ENCODE results near the gene NAALADL1. TPM values are rescaled to one million over a fixed set of nuclear protein-coding genes. Genes with fewer than 3 reads are reported as not detected.
"Not testable (repeated sequence)": the region's sequence is repeated elsewhere in the genome, so short reads cannot be mapped to it uniquely, and the experiment has no call there.

The NAALADL1 gene
- total and polyA plus RNA-seq, 2 experiments from 2014 or later, result 11.1 to 13.7 TPM

- H3K79me2 ChIP-seq (replicated peaks; ENCODE audit: insufficient read depth), result no peaks in the 10 kb centered on the region
- no peak overlapping the region for H3K27ac ChIP-seq (ENCODE audit: low read depth)
- Mint-ChIP-seq H3K27me3 (ENCODE audit: insufficient read depth, low read depth, poor library complexity) (peaks cover 11% of the 10 kb centered on the region), H3K36me3 (ENCODE audit: low read depth) (no peaks in the 10 kb centered on the region), H3K27ac (no peak overlapping the region), H3K4me1 (peaks cover 3% of the 10 kb centered on the region; the same call in 2 of the 3 replicates), H3K9me3 (no peaks in the 10 kb centered on the region), H3K4me3 (no peak overlapping the region)
- no peak overlapping the region for H3K4me2 ChIP-seq
- TF ChIP-seq REST (IDR thresholded peaks at IDR 0.05; ENCODE audit: unreplicated experiment) (no peak), ETS1 (IDR thresholded peaks at IDR 0.05) (no peak)
- H3K36me3 ChIP-seq (ENCODE audit: insufficient read depth), result no peaks in the 10 kb centered on the region
- H3K4me1 ChIP-seq (ENCODE audit: insufficient read depth), result no peaks in the 10 kb centered on the region
- H3K27me3 ChIP-seq (ENCODE audit: insufficient read depth), result no peaks in the 10 kb centered on the region
- H2AFZ ChIP-seq, result no peak overlapping the region
- H3F3A ChIP-seq (replicated peaks; ENCODE audit: low read depth), result no peaks in the 10 kb centered on the region
- H4K20me1 ChIP-seq (replicated peaks; ENCODE audit: insufficient read depth), result no peaks in the 10 kb centered on the region
- H3K9me2 ChIP-seq (ENCODE audit: insufficient read depth), result no peaks in the 10 kb centered on the region
- no peak overlapping the region for H3K4me3 ChIP-seq
- DNase-seq (ENCODE audit: low spot score) (no peak), ATAC-seq (no peak)
These were observed 50.3 kb downstream of the NAALADL1 start for GRCh38 chr11:65008016-65008415.

- not testable (repeated sequence) for H3K4me3 Mint-ChIP-seq; H3F3A ChIP-seq (replicated peaks; ENCODE audit: low read depth); H3K27ac ChIP-seq (ENCODE audit: low read depth); ATAC-seq; H3K36me3 ChIP-seq (ENCODE audit: insufficient read depth); H3K27me3 ChIP-seq (ENCODE audit: insufficient read depth); H3K9me2 ChIP-seq (ENCODE audit: insufficient read depth); H4K20me1 ChIP-seq (replicated peaks; ENCODE audit: insufficient read depth); H3K4me1 ChIP-seq (ENCODE audit: insufficient read depth); H2AFZ ChIP-seq; H3K4me2 ChIP-seq; H3K27ac Mint-ChIP-seq; H3K4me3 ChIP-seq; H3K9me3 Mint-ChIP-seq; DNase-seq (ENCODE audit: low spot score); H3K36me3 Mint-ChIP-seq (ENCODE audit: low read depth); H3K4me1 Mint-ChIP-seq; H3K79me2 ChIP-seq (replicated peaks; ENCODE audit: insufficient read depth); H3K27me3 Mint-ChIP-seq (ENCODE audit: insufficient read depth, low read depth, poor library complexity)
These were observed 54.4 kb downstream of the NAALADL1 start for GRCh38 chr11:65003968-65004367.

GRCh38 chr11:65003282-65003681, 55.1 kb downstream of the NAALADL1 start:
- no peak overlapping the region for H3K4me2 ChIP-seq
- H3K27me3 Mint-ChIP-seq (ENCODE audit: insufficient read depth, low read depth, poor library complexity), result peaks cover 6% of the 10 kb centered on the region
- no peak overlapping the region for H3K4me3 Mint-ChIP-seq
- H3K27ac Mint-ChIP-seq, result no peak overlapping the region
- ATAC-seq, result peak; percentile 85
- H3K36me3 ChIP-seq (ENCODE audit: insufficient read depth), result no peaks in the 10 kb centered on the region
- H3K79me2 ChIP-seq (replicated peaks; ENCODE audit: insufficient read depth), result no peaks in the 10 kb centered on the region
- no peaks in the 10 kb centered on the region for H3K36me3 Mint-ChIP-seq (ENCODE audit: low read depth)
- TF ChIP-seq REST (IDR thresholded peaks at IDR 0.05; ENCODE audit: unreplicated experiment), result peak; percentile 74
- no peak for TF ChIP-seq JUNB (IDR thresholded peaks at IDR 0.05; ENCODE audit: unreplicated experiment)
- peaks cover under 1% of the 10 kb centered on the region; the same call in 1 of the 3 replicates for H3K4me1 Mint-ChIP-seq
- no peaks in the 10 kb centered on the region for H4K20me1 ChIP-seq (replicated peaks; ENCODE audit: insufficient read depth)
- H3K9me3 Mint-ChIP-seq, result no peaks in the 10 kb centered on the region
- no peaks in the 10 kb centered on the region for H3K4me1 ChIP-seq (ENCODE audit: insufficient read depth)
- no peak overlapping the region for H2AFZ ChIP-seq
- H3F3A ChIP-seq (replicated peaks; ENCODE audit: low read depth), result no peaks in the 10 kb centered on the region
- H3K27me3 ChIP-seq (ENCODE audit: insufficient read depth), result no peaks in the 10 kb centered on the region
- H3K4me3 ChIP-seq, result no peak overlapping the region
- H3K9me2 ChIP-seq (ENCODE audit: insufficient read depth), result no peaks in the 10 kb centered on the region
- no peak for DNase-seq (ENCODE audit: low spot score)
- no peak overlapping the region for H3K27ac ChIP-seq (ENCODE audit: low read depth)
